ENCODE measurements around the gene SLC9A9.
A peak's percentile ranks its signal among the peaks of the same experiment; 100 is the strongest.
"Not testable (repeated sequence)": the region's sequence is repeated elsewhere in the genome, so short reads cannot be mapped to it uniquely, and the experiment has no call there.

SLC9A9 gene

GRCh38 chr3:143707848-143708247 lies 140.4 kb downstream of the SLC9A9 start:
- H3K4me1 ChIP-seq, result no peaks in the 10 kb centered on the region
- no peak overlapping the region for H3K4me3 ChIP-seq
- peaks cover 10% of the 10 kb centered on the region; the same call in 1 of the 2 replicates for H3K27me3 ChIP-seq (ENCODE audit: low read depth)
- in situ Hi-C loops (cut with MboI; ENCODE audit: low sequenced_read_pairs), result no loop called here
- no peak for DNase-seq (ENCODE audit: low spot score in 2 of 2)
- no peaks in the 10 kb centered on the region for H3K36me3 ChIP-seq (replicated peaks)
- no peaks in the 10 kb centered on the region for H3K9me3 ChIP-seq

- no peak for DNase-seq (ENCODE audit: low spot score in 2 of 2)
- Histone ChIP-seq H3K27me3 (ENCODE audit: low read depth) (peaks cover 10% of the 10 kb centered on the region; the same call in 1 of the 2 replicates), H3K4me3 (no peak overlapping the region), H3K4me1 (no peaks in the 10 kb centered on the region; the same call in 1 of the 2 replicates), H3K36me3 (replicated peaks) (no peaks in the 10 kb centered on the region), H3K9me3 (no peaks in the 10 kb centered on the region)
- in situ Hi-C loops (cut with MboI; ENCODE audit: low sequenced_read_pairs), result no loop called here
These were observed 147.8 kb downstream of the SLC9A9 start for GRCh38 chr3:143700431-143700975.

- no peak for DNase-seq (ENCODE audit: low spot score in 2 of 2)
- in situ Hi-C loops (cut with MboI; ENCODE audit: low sequenced_read_pairs), result no loop called here
- Histone ChIP-seq H3K27me3 (ENCODE audit: low read depth) (peaks cover 10% of the 10 kb centered on the region; the same call in 1 of the 2 replicates), H3K4me1 (no peaks in the 10 kb centered on the region; the same call in 1 of the 2 replicates), H3K9me3 (no peaks in the 10 kb centered on the region), H3K36me3 (replicated peaks) (no peaks in the 10 kb centered on the region), H3K4me3 (no peak overlapping the region)
These were observed 148.8 kb downstream of the SLC9A9 start for GRCh38 chr3:143699424-143699823.

DNA sequence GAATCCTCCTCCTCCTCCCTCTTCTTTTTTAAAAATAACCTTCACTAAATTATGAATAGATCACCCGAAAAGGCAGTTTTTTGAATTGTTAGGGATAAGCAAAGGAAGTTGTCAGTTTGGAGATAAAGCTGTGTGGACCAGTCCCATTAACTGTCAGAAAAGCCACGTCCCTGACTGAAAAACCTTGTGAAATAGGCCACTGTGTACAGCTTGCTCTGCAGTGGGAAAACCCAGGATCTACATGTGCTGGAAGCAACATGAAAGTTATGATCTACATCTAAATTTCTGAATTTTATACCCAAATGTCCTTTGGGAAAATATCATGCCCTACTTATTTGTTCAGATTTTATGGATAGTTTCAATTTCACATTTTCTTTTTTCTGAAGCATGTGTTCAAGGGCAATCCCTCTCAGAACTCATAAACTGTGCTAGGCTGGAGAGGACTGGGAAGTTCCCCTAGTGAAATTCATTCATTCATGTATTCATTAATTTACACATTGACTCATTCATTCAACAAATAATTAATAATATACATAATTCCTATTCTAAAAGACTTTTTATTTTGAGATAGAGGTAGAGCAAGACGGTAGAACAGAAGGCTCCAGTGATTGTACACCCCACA lies 149.5 kb downstream of the SLC9A9 start:
- H3K9me3 ChIP-seq, result no peaks in the 10 kb centered on the region
- no peaks in the 10 kb centered on the region; the same call in 1 of the 2 replicates for H3K4me1 ChIP-seq
- peaks cover 3% of the 10 kb centered on the region; the same call in 1 of the 2 replicates for H3K27me3 ChIP-seq (ENCODE audit: low read depth)
- in situ Hi-C loops (cut with MboI; ENCODE audit: low sequenced_read_pairs), result no loop called here
- H3K4me3 ChIP-seq, result no peak overlapping the region
- no peaks in the 10 kb centered on the region for H3K36me3 ChIP-seq (replicated peaks)
- DNase-seq (ENCODE audit: low spot score in 2 of 2), result no peak

- H3K27me3 ChIP-seq (ENCODE audit: low read depth), result 0 out of 2 replicates have a peak, but pooled peaks cover 2% of the 10 kb centered on the region
- no peak for DNase-seq (ENCODE audit: low spot score in 2 of 2)
These were observed 150.3 kb downstream of the SLC9A9 start for GRCh38 chr3:143697975-143698374.

GRCh38 chr3:143695333-143695732 lies 152.9 kb downstream of the SLC9A9 start:
- in situ Hi-C loops (cut with MboI; ENCODE audit: low sequenced_read_pairs); DNase-seq (ENCODE audit: low spot score in 2 of 2); H3K36me3 ChIP-seq (replicated peaks); H3K4me3 ChIP-seq; H3K27me3 ChIP-seq (ENCODE audit: low read depth); H3K9me3 ChIP-seq; H3K4me1 ChIP-seq: not testable (repeated sequence)

More at GRCh38 chr3:143697975-143698374, 150.3 kb downstream of the SLC9A9 start:
- Histone ChIP-seq H3K36me3 (replicated peaks) (no peaks in the 10 kb centered on the region), H3K4me1 (no peaks in the 10 kb centered on the region; the same call in 1 of the 2 replicates), H3K4me3 (no peak overlapping the region), H3K9me3 (no peaks in the 10 kb centered on the region)
- in situ Hi-C loops (cut with MboI; ENCODE audit: low sequenced_read_pairs), result no loop called here

DNA sequence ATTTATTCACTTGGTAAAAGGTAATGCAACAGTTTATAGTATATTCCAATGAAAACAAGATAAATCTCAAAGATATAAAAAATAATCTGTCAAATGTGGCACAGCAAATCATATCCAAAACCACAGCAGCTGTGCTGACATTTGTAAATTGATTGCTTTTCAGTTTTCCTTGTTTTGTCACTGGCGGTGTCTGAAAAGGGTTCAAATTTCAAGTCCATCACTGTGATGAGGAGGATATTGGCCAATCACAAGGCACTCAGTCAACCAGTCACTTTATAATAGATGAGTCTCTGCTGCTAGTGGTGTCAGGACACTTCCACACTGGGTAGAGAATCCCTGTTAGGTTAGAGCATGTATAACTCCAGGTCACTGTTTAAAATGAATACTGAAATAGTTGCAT lies 154.8 kb downstream of the SLC9A9 start:
- Histone ChIP-seq H3K4me1 (no peaks in the 10 kb centered on the region; the same call in 1 of the 2 replicates), H3K9me3 (no peaks in the 10 kb centered on the region), H3K27me3 (ENCODE audit: low read depth) (no peaks in the 10 kb centered on the region), H3K36me3 (replicated peaks) (no peaks in the 10 kb centered on the region), H3K4me3 (no peak overlapping the region)
- no peak for DNase-seq (ENCODE audit: low spot score in 2 of 2)
- in situ Hi-C loops (cut with MboI; ENCODE audit: low sequenced_read_pairs), result no loop called here

DNA sequence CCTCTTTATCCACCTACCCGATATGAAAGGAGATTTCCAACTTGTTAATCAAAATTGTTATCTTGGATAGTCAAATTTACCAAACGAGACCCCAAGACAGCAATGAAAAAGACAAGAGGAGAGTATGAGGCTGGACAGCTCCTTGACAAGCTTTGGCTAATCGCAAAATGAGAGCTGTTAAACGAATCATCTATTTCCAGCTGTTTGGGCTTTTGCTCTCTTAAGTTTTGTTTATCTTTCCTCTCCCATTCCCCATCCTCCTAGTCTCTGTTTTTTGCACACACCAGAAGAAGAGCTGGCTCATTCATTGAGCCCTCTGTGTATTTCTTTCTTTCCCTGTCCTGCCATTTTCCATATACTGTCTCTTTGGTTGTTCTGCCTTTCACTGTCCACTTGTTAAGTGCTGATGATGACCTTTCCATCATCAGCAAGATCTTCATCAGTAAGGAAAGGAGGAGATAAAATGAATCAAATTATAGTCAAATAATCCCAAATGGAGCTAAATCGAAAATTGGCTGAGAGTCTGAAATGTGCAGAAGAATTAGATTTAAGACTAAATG lies 161.6 kb downstream of the SLC9A9 start:
- no peak for DNase-seq (ENCODE audit: low spot score in 2 of 2)
- Histone ChIP-seq H3K27me3 (ENCODE audit: low read depth) (peaks cover 8% of the 10 kb centered on the region; the same call in 1 of the 2 replicates), H3K36me3 (replicated peaks) (no peaks in the 10 kb centered on the region), H3K4me1 (no peaks in the 10 kb centered on the region), H3K4me3 (no peak overlapping the region), H3K9me3 (no peaks in the 10 kb centered on the region)
- in situ Hi-C loops (cut with MboI; ENCODE audit: low sequenced_read_pairs), result no loop called here

GRCh38 chr3:143685491-143685890 lies 162.8 kb downstream of the SLC9A9 start:
- in situ Hi-C loops (cut with MboI; ENCODE audit: low sequenced_read_pairs), result no loop called here

GRCh38 chr3:143677430-143677829 lies 170.8 kb downstream of the SLC9A9 start:
- in situ Hi-C loops (cut with MboI; ENCODE audit: low sequenced_read_pairs), result no loop called here
- H3K36me3 ChIP-seq (replicated peaks), result no peaks in the 10 kb centered on the region
- no peak for DNase-seq (ENCODE audit: low spot score in 2 of 2)

More at GRCh38 chr3:143685491-143685890, 162.8 kb downstream of the SLC9A9 start:
- no peak for DNase-seq (ENCODE audit: low spot score in 2 of 2)
- no peaks in the 10 kb centered on the region for H3K9me3 ChIP-seq
- H3K4me3 ChIP-seq, result no peak overlapping the region
- no peaks in the 10 kb centered on the region for H3K36me3 ChIP-seq (replicated peaks)
- no peaks in the 10 kb centered on the region for H3K4me1 ChIP-seq
- peaks cover 8% of the 10 kb centered on the region; the same call in 1 of the 2 replicates for H3K27me3 ChIP-seq (ENCODE audit: low read depth)

GRCh38 chr3:143676747-143677146 lies 171.5 kb downstream of the SLC9A9 start:
- Histone ChIP-seq H3K4me3 (no peak overlapping the region), H3K9me3 (no peaks in the 10 kb centered on the region), H3K4me1 (no peaks in the 10 kb centered on the region; the same call in 1 of the 2 replicates), H3K27me3 (ENCODE audit: low read depth) (peaks cover 3% of the 10 kb centered on the region; the same call in 1 of the 2 replicates), H3K36me3 (replicated peaks) (no peaks in the 10 kb centered on the region)
- in situ Hi-C loops (cut with MboI; ENCODE audit: low sequenced_read_pairs), result no loop called here
- no peak for DNase-seq (ENCODE audit: low spot score in 2 of 2)

More at GRCh38 chr3:143677430-143677829, 170.8 kb downstream of the SLC9A9 start:
- Histone ChIP-seq H3K27me3 (ENCODE audit: low read depth) (peaks cover 2% of the 10 kb centered on the region; the same call in 1 of the 2 replicates), H3K4me3 (no peak overlapping the region), H3K9me3 (no peaks in the 10 kb centered on the region), H3K4me1 (no peaks in the 10 kb centered on the region; the same call in 1 of the 2 replicates)

GRCh38 chr3:143676021-143676420 lies 172.2 kb downstream of the SLC9A9 start:
- Histone ChIP-seq H3K36me3 (replicated peaks) (no peaks in the 10 kb centered on the region), H3K27me3 (ENCODE audit: low read depth) (peaks cover 3% of the 10 kb centered on the region; the same call in 1 of the 2 replicates), H3K9me3 (no peaks in the 10 kb centered on the region), H3K4me1 (no peaks in the 10 kb centered on the region; the same call in 1 of the 2 replicates), H3K4me3 (no peak overlapping the region)
- in situ Hi-C loops (cut with MboI; ENCODE audit: low sequenced_read_pairs), result no loop called here
- DNase-seq (ENCODE audit: low spot score in 2 of 2), result no peak

DNA sequence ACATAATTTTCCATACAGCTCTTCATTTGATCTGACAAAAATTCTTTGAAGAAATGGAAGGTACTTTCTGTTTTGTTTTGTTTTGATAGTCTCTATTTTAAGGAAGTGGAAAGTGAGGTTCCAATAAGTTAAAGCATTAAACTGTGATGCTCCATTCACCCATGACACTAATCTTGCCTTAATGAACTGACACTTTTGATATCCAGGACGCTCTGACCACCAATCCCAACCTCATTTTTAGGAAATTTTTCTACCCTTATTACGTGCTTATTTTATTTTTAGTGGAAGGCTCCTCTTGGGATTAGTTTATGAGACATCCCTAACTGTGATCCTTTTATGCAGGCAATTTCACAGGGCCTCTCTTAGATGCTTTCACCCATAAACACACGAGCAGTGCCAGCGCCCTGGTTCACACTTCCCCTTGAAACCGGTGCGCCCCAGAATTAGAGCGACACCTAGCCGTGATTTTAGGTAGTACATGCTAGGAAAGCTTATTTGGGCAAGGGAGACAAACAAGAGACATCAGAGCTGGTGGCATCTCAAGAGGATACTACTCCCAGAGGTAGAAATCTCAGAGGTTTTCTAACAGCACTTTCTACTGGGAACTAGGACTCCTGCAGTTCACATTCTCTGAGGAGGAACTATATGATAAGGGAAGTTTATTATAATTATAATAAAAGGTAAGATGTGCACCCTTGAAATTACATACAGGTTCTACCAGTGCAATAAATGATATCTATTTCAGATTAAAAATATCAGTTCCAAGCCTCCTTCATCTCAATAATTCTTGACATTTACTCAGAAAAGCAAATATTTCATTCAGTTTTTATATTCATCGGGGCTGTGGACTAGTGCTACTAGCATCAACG lies 173.9 kb downstream of the SLC9A9 start:
- no peaks in the 10 kb centered on the region for H3K9me3 ChIP-seq
- H3K36me3 ChIP-seq (replicated peaks), result no peaks in the 10 kb centered on the region
- peak; percentile 41 to 82 for DNase-seq (ENCODE audit: low spot score in 2 of 2)
- in situ Hi-C loops (cut with MboI; ENCODE audit: low sequenced_read_pairs), result loop anchor here (25.0 kb wide), 1 partner anchor 587 kb away; no protein-coding TSS in a partner anchor
- no peak overlapping the region for H3K4me3 ChIP-seq
- peaks cover 3% of the 10 kb centered on the region; the same call in 1 of the 2 replicates for H3K27me3 ChIP-seq (ENCODE audit: low read depth)
- H3K4me1 ChIP-seq, result no peaks in the 10 kb centered on the region; the same call in 1 of the 2 replicates
